BLaER1 (cell line): Measurements from ENCODE around the gene RNF181.
"Not testable (repeated sequence)": the region's sequence is repeated elsewhere in the genome, so short reads cannot be mapped to it uniquely, and the experiment has no call there.

Source experiments
- H3K27ac ChIP-seq: shearing (Covaris generic); formaldehyde crosslinking; 2 replicates; pipeline ENCODE4 v1.8.1; 2022
- H3K27me3 ChIP-seq: shearing (Covaris generic); formaldehyde crosslinking; 2 replicates; pipeline ENCODE4 v1.8.1; 2022
- H3K36me3 ChIP-seq: shearing (Covaris generic); formaldehyde crosslinking; 2 replicates; pipeline ENCODE4 v1.8.1; 2022
- H3K4me1 ChIP-seq: shearing (Covaris generic); formaldehyde crosslinking; 2 replicates; pipeline ENCODE4 v1.8.1; 2022
- H3K4me2 ChIP-seq: shearing (Covaris generic); formaldehyde crosslinking; 2 replicates; pipeline ENCODE4 v1.8.1; 2022
- H3K4me3 ChIP-seq: shearing (Covaris generic); formaldehyde crosslinking; 2 replicates; pipeline ENCODE4 v1.8.1; 2022
- H3K9ac ChIP-seq: shearing (Covaris generic); formaldehyde crosslinking; 2 replicates; pipeline ENCODE4 v1.8.1; 2022
- H3K9me3 ChIP-seq: shearing (Covaris generic); formaldehyde crosslinking; 2 replicates; pipeline ENCODE4 v1.8.1; 2022
- H4K20me1 ChIP-seq: shearing (Covaris generic); formaldehyde crosslinking; 2 replicates; pipeline ENCODE4 v1.8.1; 2022
- Cebpa-rat ChIP-seq: shearing (Covaris generic); IDR thresholded peaks from 2 replicates; pipeline ENCODE4 v1.8.1; 2022

The RNF181 gene

DNA sequence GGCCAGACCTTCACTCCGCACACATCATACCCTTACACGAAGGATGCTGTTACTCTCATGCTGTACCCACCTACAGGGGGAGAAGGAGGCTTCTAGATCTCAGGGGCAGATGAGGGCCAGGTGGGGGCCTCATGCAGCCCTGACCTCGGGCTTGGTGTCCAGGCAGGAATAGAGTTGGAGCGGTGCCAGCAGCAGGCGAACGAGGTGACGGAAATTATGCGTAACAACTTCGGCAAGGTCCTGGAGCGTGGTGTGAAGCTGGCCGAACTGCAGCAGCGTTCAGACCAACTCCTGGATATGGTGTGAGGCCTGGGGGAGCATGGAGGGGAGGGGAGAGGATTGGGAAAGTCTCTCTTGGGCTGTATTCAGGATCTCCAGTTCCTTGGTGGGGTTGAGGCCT is 4.0 kb upstream of the RNF181 start:
- Histone ChIP-seq H3K27ac (no peak overlapping the region), H3K9ac (no peak overlapping the region)
- TF ChIP-seq Cebpa-rat: no peak

DNA sequence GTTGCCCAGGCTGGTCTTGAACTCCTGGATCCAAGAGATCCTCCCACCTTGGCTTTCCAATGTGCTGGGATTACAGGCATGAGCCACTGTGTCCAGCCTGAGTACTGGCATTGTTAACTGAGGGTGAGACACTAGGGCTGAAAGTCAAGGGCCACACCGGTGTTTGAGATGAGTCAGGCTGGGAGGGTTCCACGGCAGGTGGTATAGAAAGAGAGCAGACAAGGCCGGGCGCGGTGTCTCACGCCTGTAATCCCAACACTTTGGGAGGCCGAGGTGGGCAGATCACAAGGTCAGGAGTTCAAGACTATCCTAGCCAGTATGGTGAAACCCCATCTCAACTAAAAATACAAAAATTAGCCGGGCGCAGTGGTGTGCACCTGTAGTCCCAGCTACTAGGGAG is 3.2 kb upstream of the RNF181 start:
- not testable (repeated sequence) for H3K4me2 ChIP-seq, H3K27ac ChIP-seq, H3K9ac ChIP-seq, H3K9me3 ChIP-seq, H3K27me3 ChIP-seq, H3K4me3 ChIP-seq
- Histone ChIP-seq H3K36me3 (peaks cover 38% of the 10 kb centered on the region), H4K20me1 (peaks cover 33% of the 10 kb centered on the region; the same call in 1 of the 2 replicates), H3K4me1 (peaks cover 64% of the 10 kb centered on the region)

More for the DNA sequence above, 4.0 kb upstream of the RNF181 start:
- Histone ChIP-seq H3K4me1 (peaks cover 64% of the 10 kb centered on the region), H3K4me3 (no peak overlapping the region), H3K9me3 (no peaks in the 10 kb centered on the region), H3K36me3 (peaks cover 31% of the 10 kb centered on the region), H3K4me2 (no peak overlapping the region), H4K20me1 (peaks cover 26% of the 10 kb centered on the region; the same call in 1 of the 2 replicates), H3K27me3 (no peaks in the 10 kb centered on the region)

DNA sequence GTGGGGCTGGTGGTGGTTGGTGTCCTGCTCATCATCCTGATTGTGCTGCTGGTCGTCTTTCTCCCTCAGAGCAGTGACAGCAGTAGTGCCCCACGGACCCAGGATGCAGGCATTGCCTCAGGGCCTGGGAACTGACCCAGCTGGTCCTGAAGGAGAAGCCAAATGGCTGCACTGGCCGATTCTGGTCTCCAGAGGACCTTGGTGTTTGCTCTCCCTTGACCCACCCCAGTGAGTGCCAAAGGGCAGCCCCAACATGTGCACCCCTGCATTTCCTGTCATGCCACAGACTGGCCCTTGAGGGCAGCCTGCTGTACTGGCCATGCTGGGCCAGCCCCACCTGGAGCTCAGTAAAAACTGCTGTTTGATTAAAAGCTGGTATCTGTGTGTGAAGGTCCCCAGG is 2.5 kb upstream of the RNF181 start:
- peaks cover 60% of the 10 kb centered on the region for H3K4me1 ChIP-seq
- H3K9ac ChIP-seq: no peak overlapping the region
- H4K20me1 ChIP-seq: peaks cover 36% of the 10 kb centered on the region; the same call in 1 of the 2 replicates
- no peaks in the 10 kb centered on the region for H3K27me3 ChIP-seq
- H3K27ac ChIP-seq: no peak overlapping the region
- TF ChIP-seq Cebpa-rat: no peak
- H3K9me3 ChIP-seq: no peaks in the 10 kb centered on the region
- no peak overlapping the region for H3K4me2 ChIP-seq
- peaks cover 45% of the 10 kb centered on the region for H3K36me3 ChIP-seq
- no peak overlapping the region for H3K4me3 ChIP-seq

DNA sequence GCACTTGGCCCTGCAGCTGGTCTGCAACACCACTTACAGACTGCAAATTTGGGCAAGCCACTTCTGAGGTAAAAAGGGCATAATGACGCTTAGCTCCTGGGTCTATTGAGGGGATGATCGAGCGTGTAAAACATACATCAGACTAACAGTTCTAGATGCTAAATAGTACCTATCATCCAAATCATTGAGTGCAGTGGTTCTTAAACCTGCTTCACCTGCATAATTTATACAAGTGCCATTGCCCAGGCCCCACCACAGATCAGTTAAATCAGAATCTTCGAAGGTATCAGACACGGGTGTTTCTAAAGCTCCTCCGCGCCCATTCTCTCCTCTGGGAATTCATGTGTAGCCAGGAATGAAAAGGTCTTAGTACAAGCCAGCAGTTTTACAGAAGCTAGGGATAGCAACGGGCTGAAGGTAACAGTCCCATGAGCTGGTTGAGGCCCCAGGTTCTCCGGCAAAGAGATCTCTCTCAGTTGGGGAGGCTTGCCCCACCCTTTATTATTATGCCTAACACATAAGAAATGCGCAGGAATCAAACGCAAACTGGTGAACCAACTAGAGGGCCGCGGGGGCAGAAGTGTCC is 737 bp upstream of the RNF181 start:
- TF ChIP-seq Cebpa-rat: no peak
- Histone ChIP-seq H3K4me2 (peak overlapping the region; percentile 91), H3K9ac (peak overlapping the region; percentile 92)

DNA sequence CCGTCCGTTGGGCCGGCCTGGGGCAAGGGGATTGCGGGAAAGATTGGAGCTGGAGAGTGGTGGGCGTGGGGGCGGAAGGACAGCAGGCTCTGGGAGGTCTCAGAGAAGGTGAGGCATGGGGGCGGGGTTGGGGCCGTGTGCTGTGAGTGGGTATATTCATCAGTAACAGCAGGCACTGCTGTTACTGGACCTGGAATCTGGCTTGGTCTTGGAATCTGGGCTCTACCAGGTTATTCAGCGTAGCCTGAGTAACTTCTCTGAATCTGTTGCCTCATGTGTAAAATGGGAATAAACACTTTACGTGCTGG is 435 bp downstream of the RNF181 start:
- no peak for TF ChIP-seq Cebpa-rat
- Histone ChIP-seq H3K27ac (peak overlapping the region; percentile 88), H3K4me1 (peaks cover 31% of the 10 kb centered on the region), H3K9ac (peak overlapping the region; percentile 92), H3K4me2 (peak overlapping the region; percentile 91), H3K27me3 (no peaks in the 10 kb centered on the region), H3K4me3 (peak overlapping the region; percentile 95), H4K20me1 (peaks cover 36% of the 10 kb centered on the region; the same call in 1 of the 2 replicates), H3K36me3 (peaks cover 66% of the 10 kb centered on the region), H3K9me3 (no peaks in the 10 kb centered on the region)

More for the DNA sequence above, 737 bp upstream of the RNF181 start:
- peak overlapping the region; percentile 95 for H3K4me3 ChIP-seq
- peaks cover 33% of the 10 kb centered on the region; the same call in 1 of the 2 replicates for H4K20me1 ChIP-seq
- no peaks in the 10 kb centered on the region for H3K27me3 ChIP-seq
- H3K36me3 ChIP-seq: peaks cover 63% of the 10 kb centered on the region
- H3K4me1 ChIP-seq: peaks cover 42% of the 10 kb centered on the region
- H3K27ac ChIP-seq: peak overlapping the region; percentile 88
- H3K9me3 ChIP-seq: no peaks in the 10 kb centered on the region

DNA sequence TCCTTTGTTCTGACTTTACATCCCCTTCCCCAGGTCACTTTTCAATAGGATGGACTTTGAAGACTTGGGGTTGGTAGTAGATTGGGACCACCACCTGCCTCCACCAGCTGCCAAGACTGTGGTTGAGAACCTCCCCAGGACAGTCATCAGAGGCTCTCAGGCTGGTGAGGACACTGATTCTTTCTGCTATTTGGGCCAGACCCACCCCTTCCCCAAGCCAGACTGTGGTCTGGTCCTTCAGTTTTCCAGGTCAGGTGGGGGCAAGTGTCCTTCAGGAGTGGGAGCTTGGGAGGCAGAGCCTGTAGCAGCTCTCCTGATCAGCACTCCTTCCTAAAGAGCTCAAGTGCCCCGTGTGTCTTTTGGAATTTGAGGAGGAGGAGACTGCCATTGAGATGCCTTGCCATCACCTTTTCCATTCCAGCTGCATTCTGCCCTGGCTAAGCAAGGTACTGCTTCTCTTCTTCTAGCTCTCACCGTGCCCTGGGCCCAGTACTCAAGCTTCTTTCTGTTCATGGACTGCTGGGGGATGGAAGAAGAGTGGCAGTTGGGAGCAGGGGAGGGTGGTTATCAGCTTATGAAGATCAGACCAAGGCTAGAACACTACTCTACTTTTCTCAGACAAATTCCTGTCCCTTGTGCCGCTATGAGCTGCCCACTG is 1.1 kb downstream of the RNF181 start:
- no peaks in the 10 kb centered on the region for H3K27me3 ChIP-seq
- peaks cover 60% of the 10 kb centered on the region for H3K36me3 ChIP-seq
- H3K9me3 ChIP-seq: no peaks in the 10 kb centered on the region
- peak overlapping the region; percentile 95 for H3K4me3 ChIP-seq
- H4K20me1 ChIP-seq: peaks cover 36% of the 10 kb centered on the region; the same call in 1 of the 2 replicates
- H3K27ac ChIP-seq: peak overlapping the region; percentile 88; the same call in 1 of the 2 replicates
- H3K9ac ChIP-seq: peak overlapping the region; percentile 92
- TF ChIP-seq Cebpa-rat: no peak
- H3K4me2 ChIP-seq: peak overlapping the region; percentile 91
- H3K4me1 ChIP-seq: peaks cover 33% of the 10 kb centered on the region

DNA sequence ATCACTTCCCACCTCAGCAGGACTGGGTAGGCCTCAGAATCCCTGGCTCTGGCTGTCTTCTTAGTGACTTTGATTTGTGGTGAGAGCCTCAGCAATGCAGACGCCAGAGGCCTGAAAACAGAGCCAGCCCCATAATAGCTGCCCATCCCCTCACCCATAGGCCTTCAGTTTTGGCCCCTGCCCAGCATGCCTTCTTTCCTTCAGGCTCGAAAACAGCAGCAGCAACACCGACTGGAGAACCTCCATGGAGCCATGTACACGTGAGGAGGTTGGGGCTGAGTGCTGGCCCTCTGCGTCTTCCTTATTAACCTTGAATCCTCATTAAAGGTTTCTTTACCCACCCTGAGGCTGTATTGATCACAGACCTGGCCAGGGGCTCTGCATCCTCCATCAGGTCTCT is 1.7 kb downstream of the RNF181 start:
- Histone ChIP-seq H3K4me3 (0 out of 2 replicates have a peak overlapping the region, but pooled peaks have one; percentile 95), H3K9me3 (no peaks in the 10 kb centered on the region), H3K27me3 (no peaks in the 10 kb centered on the region), H3K4me2 (peak overlapping the region; percentile 91), H3K9ac (0 out of 2 replicates have a peak overlapping the region, but pooled peaks have one; percentile 92), H3K36me3 (peaks cover 54% of the 10 kb centered on the region), H3K4me1 (peaks cover 38% of the 10 kb centered on the region), H3K27ac (no peak overlapping the region), H4K20me1 (peaks cover 36% of the 10 kb centered on the region; the same call in 1 of the 2 replicates)
- TF ChIP-seq Cebpa-rat: no peak

DNA sequence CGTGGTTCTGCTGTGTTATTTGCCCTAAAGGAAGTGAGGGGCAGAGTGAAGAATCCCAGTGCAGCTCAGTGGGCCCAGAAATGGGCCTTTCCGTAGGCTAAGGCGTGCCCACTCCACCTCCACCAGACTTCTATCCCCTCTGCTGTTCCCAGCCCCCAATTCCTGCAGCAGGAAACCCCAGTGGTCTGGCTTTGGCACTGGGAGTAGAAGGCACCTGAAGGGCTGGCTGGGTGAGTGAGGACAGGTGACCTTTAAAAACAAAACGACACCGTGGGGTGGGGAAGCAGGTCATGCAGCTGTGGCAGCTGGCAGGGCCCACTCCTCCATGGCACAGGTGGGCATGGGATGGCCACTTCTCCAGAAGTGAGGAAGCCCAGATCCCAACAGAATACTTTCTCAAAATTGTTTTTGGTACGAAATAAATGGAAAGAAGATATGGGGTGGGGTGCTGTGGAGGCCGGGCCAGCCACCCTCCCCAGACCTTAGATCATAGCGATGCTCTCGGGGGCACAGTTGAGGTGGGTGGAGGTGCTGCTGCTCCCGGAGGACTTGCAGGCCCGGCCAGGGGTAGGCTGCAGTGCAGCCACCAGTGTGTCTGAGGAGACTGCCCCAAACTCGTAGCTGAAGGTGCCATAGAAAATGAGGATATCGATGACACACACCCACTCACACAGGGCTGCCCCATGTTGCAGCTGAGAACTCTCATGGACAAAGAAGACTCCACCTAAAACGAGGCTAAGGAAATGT is 3.2 kb downstream of the RNF181 start:
- H4K20me1 ChIP-seq: peaks cover 32% of the 10 kb centered on the region; the same call in 1 of the 2 replicates
- no peak for TF ChIP-seq Cebpa-rat
- no peak overlapping the region for H3K4me3 ChIP-seq
- no peak overlapping the region for H3K27ac ChIP-seq
- H3K9ac ChIP-seq: no peak overlapping the region
- no peaks in the 10 kb centered on the region for H3K9me3 ChIP-seq
- peaks cover 44% of the 10 kb centered on the region for H3K36me3 ChIP-seq
- H3K27me3 ChIP-seq: no peaks in the 10 kb centered on the region
- H3K4me2 ChIP-seq: no peak overlapping the region
- peaks cover 45% of the 10 kb centered on the region for H3K4me1 ChIP-seq

DNA sequence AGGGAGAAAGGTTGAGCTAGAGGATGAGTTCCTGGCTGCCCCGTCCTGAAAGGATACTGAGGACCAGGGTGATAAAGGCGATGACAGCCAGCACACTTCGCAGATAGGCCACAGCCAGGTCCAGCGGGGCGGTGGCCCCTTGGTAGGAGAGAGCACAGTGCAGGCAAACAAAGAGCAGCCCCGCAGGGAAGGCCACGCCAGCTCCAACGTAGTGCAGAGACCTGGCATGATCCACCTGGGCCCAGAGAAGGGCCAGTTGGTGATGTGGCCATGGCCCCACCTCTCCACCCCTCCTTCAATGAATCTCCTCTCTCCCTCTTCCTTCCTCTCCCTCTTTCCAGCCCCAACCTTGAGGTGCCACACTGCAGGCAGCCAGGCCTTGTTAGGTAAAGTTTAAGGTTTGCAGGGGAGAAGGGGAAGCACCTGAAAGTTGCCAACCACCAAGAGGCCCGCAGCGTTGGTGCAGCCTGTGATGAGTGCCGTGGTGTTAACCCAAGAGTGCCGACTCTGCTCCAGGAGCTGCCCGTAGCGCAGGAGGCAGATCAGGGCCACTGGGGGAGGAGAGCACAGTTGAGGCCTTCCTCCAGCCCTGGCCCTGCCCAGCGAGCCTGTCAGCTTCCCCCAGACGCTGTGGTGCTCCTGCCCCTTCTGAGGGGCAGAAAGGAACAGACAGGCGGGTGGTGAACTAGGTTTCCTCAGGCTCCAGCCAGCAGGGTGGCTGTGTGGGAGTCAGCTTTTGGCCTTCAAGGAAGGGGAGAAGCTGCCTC is 4.1 kb downstream of the RNF181 start:
- Histone ChIP-seq H4K20me1 (peaks cover 40% of the 10 kb centered on the region; the same call in 1 of the 2 replicates), H3K27ac (no peak overlapping the region), H3K9ac (peak overlapping the region; percentile 15; the same call in 1 of the 2 replicates), H3K36me3 (peaks cover 44% of the 10 kb centered on the region), H3K9me3 (no peaks in the 10 kb centered on the region), H3K27me3 (no peaks in the 10 kb centered on the region), H3K4me2 (no peak overlapping the region), H3K4me3 (no peak overlapping the region), H3K4me1 (peaks cover 45% of the 10 kb centered on the region)
- TF ChIP-seq Cebpa-rat: no peak
